ENCODE data around the gene SRSF9.
"Not testable (repeated sequence)": the region's sequence is repeated elsewhere in the genome, so short reads cannot be mapped to it uniquely, and the experiment has no call there.

Gene SRSF9

DNA sequence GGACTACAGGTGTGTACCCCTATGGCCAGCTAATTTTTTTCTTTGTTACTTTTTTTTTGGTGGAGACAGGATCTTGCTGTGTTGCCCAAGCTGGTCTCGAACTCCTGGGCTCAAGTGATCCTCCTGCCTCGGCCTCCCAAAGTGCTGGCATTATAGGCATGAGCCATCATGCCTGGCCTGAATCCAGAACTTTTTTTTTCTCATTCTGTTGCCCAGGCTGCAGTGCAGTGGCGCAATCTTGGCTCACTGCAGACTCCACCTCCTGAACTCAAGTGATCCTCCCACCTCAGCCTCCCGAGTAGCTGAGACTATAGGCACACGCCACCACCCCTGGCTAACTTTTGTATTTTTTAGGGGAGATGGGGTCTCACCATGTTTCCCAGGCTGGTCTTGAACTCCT is 17.0 kb downstream of the SRSF9 start:
- not testable (repeated sequence) for DNase-seq (ENCODE audit: low read depth, low spot score)

DNA sequence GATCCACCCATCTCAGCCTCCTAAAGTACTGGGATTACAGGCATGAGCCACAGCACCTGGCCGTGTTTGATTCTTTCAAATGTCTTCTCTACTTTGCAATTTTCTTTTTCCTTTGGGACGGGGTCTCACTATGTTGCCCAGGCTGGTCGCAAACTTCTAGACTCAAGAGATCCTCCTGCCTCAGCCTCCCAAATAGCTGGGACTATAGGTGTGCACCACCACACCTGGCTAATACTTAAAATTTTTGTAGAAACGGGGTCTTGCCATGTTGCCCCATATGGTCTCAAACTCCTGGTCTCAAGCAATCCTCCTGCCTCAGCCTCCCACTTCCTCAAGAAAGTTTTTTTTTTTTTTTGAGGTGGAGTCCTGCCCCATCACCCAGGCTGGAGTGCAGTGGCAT is 21.6 kb downstream of the SRSF9 start:
- DNase-seq (ENCODE audit: low read depth, low spot score): no peak

- not testable (repeated sequence) for DNase-seq (ENCODE audit: low read depth, low spot score)
Observed at GRCh38 chr12:120446844-120447178, 22.7 kb downstream of the SRSF9 start.

DNA sequence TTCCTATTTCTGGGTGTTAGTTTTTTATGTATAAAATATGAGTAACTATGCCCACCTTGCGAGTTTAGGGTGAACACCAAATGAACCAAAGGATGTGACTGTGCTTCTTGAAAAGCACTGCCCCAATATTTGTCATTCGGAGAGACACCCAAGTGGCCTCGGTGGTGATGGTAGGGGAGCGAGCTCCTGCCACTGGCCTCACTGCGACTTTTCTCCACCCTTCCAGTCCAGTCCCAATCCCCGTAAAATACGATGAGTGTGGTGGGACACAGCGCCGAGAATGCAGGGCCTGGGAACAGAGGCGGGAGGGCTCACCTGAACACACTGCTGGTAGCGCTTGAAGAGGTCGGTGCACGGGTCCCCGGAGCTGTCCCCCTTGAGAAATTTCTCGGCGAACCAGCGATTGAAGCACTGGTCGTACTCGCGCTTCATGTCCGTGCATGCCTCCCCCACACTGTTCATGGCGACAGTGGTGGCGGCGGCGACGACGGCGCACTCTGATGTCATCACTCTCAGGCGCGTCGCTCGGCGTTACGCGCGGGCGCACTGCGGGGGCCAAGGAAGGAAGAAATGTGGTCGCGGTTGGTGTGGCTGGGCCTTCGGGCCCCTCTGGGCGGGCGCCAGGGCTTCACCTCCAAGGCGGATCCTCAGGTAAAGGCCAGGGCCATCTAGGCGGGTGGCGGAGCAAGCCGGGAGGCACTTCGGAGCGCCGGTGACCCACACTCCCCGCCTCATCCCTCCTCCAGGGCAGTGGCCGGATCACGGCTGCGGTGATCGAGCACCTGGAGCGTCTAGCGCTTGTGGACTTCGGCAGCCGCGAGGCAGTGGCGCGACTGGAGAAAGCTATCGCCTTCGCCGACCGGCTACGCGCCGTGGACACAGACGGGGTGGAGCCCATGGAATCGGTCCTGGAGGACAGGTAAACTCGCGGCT is 23.4 kb downstream of the SRSF9 start, which contains the start of the genes GATC and TRIAP1:
Gene GATC, plus strand, starts transcription at position 534 of the 933 bp plus-strand sequence. Its CDS starts 37 bp downstream, at position 571.
Gene TRIAP1, minus strand, starts transcription at position 474 of the 933 bp plus-strand sequence. Its CDS starts 12 bp downstream, at position 462.
- no peak for DNase-seq (ENCODE audit: low read depth, low spot score)

DNA sequence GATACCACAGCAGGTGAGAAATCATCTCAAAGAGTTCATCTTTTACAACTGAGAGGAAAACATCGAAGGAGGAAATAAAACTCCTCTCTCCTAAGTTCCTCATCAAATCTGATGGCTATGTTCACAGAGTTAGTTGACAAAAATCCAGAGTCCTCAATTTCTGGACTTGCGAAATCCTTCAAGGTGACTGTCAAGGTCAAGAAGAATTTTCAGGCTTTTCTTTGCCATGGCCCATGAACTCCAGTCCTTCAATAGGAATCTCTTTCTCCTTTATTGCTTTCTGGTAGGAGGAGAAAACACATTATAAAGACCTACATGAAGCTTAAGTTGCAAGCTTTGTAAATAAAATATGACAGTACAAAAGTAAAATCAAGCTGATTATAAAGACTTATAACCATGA is 24.9 kb downstream of the SRSF9 start:
- no peak for DNase-seq (ENCODE audit: low read depth, low spot score)

DNA sequence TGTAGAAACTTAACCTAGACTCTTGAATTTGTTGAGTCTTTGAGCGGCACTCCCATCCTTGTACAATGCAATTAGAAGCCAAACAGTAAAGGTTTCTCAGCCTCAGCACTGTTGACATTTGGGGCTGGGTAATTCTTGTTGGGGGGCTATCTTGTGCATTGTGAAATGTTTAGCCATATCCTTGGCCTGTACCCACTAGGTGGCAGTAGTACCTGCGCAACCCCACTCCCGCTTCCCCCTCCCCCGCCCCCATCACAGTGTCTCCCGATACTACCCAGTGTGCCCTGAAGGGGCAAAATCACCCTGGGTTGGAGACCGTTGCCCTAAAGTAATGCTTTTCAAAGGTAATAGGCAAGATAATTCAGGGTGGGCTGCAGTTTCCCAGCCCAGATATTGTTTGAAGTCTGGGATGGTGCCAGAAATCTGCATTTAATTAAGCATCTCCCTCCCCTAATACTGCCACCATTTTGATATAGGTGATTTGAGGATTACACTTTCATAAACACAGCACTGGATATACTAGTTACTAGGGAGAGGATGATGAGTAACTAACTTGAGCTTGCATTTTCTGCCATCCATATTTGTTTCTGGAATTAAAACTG is 29.8 kb downstream of the SRSF9 start:
- no peak for DNase-seq (ENCODE audit: low read depth, low spot score)

DNA sequence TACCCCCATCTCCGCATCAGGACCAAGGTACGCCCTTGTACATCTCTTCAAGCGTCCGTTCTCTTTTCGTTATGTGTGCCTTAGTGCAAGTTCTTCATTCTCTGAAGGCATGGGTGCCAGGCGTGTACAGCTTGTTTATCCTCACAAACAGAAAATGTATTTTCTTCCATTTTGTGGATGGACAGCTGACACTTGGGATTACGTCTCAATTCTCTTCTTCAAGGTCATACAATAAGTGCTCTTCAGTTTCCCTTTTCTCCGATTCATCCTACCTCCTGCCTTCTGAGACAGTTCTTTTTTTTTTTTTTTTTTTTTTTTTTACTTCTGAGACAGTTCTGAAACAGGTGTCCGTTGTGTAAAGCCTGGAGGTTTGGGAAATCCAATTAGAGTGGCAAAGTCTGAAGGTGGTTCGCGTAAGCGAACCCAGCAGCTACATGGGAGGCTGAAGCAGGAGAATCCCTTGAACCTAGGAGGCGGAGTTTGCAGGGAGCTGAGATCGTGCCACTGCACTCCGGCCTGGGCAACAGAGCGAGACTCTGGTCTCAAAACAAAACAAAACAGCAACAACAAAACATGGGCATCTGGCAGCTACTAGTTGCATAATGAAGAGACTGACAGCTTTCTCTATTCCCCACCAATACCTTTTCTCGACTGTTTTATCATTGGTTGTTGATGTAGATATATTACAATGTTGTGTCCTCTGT is 30.9 kb downstream of the SRSF9 start:
- no peak for DNase-seq (ENCODE audit: low read depth, low spot score)

GRCh38 chr12:120437735-120438494 is 31.6 kb downstream of the SRSF9 start, which contains the start of gene COX6A1:
COX6A1 (plus strand) TSS chr12:120438113; CDS start chr12:120438127, 14 bp downstream.
- peak; percentile 98 for DNase-seq (ENCODE audit: low read depth, low spot score)

DNA sequence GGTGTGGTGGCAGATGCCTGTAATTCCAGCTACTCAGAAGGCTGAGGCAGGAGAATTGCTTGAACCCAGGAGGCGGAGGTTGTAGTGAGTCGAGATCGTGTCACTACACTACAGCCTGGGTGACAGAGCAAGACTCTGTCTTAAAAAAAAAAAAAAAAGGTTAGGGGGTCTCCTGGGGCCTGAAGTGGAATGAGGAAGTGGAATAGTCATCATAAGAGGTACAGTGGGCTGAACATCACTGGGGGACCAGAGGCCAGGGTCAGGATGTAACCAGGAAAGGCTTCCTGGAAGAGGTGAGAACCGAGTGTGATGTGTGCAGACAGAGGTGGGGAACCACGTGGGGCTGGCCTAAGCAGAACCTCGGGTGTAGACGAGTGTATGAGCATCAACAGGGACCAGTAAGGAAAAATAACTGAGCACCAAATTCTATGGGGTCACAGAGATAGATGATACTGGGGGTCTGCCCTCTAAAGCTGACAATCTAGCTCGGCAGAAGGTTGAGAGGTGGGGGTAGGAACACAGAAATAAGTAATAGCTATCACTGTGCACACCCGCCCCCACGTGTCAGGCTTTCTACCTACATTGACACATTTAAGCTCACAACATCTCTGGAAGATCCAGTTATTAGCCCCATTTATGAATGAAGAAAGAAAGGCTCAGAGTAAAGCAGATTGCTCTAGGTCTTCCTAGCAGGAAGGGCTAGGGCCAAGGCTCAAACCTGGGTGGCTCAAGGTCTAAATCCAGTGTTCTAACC is 36.6 kb downstream of the SRSF9 start:
- no peak for DNase-seq (ENCODE audit: low read depth, low spot score)

- no peak for DNase-seq (ENCODE audit: low read depth, low spot score)
Observed at GRCh38 chr12:120429368-120429767, 40.2 kb downstream of the SRSF9 start.

DNA sequence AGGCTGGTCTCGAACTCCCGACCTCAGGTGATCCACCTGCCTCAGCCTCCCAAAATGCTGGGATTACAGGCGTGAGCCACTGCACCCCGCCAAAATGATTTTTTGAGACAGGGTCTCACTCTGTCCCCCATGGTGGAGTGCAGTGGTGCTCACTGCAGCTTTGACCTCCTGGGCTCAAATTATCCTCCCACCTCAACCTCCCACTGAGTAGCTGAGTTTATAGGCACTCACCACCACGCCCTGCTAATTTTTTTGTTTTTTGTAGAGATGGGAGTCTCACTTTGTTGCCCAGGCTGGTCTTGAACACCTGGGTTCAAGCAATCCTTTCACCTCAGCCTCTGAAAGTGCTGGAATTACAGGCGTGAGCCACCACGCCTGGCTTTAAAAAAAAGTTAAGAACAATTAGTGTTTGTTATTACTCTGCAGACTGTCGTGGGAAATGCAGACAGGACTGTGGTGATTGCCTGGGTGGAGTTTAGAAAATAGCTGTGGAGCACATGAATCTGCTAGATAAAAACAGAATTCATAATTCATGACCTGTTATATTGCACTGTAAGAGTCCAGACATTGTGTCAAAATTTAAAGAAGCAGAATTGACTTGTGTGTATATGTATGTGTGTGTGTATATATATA is 40.8 kb downstream of the SRSF9 start:
- no peak for DNase-seq (ENCODE audit: low read depth, low spot score)

DNA sequence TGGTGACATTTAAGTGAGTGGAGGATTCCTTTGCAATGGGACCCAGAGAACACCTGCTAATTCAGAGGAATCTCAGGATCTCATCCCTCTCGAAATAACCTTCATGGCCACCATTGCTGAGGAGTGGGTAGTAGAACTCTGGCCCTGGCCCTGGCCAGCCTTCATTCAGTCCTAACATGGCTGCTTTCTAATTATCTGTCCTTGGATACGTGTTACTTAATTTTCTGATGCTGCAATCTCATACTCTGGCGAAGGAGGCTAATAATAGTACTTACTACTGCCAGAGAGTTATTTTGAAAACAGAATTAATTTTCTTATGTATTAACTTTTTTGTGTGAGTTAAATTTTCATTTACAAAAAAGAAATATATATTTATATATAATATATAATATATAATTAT is 43.8 kb downstream of the SRSF9 start:
- no peak for DNase-seq (ENCODE audit: low read depth, low spot score)

DNA sequence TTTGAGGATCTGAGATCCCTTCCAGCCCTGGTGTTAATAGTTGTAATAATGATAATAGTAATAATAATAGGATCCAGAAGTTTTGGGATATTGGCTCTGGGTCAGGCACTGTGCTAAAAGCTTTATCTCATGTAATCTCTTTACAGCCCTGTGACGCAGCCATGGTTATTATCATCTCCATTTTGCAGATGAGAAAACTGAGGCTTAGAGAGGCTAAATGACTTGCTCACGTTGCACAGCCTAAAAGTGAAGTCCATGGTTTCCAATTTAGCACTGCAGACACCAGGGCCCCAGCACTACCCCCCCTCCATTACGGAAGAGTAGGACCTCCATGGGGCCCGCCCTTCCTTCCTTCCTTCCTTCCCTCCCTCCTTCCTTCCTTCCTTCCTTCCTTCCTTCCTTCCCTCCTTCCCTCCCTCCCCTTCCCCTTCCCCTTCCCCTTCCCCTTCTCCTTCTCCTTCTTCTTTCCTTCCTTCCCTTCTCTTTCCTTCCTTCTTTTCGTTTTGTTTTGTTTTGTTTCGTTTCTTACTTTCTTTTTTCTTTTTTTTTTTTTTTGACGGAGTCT is 46.6 kb downstream of the SRSF9 start:
- DNase-seq (ENCODE audit: low read depth, low spot score): no peak

GRCh38 chr12:120421701-120422100 is 47.8 kb downstream of the SRSF9 start:
- DNase-seq (ENCODE audit: low read depth, low spot score): no peak

- no peak for DNase-seq (ENCODE audit: low read depth, low spot score)
Observed at GRCh38 chr12:120417917-120418580, 51.5 kb downstream of the SRSF9 start.

- no peak for DNase-seq (ENCODE audit: low read depth, low spot score)
Observed at GRCh38 chr12:120416490-120417216, 52.9 kb downstream of the SRSF9 start.

- DNase-seq (ENCODE audit: low read depth, low spot score): peak; percentile 97
Observed at GRCh38 chr12:120413901-120414695, 55.5 kb downstream of the SRSF9 start.

GRCh38 chr12:120412421-120412820 is 57.1 kb downstream of the SRSF9 start:
- no peak for DNase-seq (ENCODE audit: low read depth, low spot score)
